Head of caudate nucleus (tissue), 42 donors: Measurements from ENCODE around the gene IL18RAP.

Experiments used
- DNase-seq, 42 donors: peaks; one replicate each; pipeline versions ENCODE4 v3.0.0 to v3.0.0-alpha.2; 2020 to 2021; ENCODE audit warnings: mixed read lengths in 7 of 42
- intact Hi-C: fragments of 100-400 bp; cut with DNase I; formaldehyde crosslinking; loops from one replicate; pipeline ENCODE4 v1.15.0; 2022

IL18RAP gene, protein sequence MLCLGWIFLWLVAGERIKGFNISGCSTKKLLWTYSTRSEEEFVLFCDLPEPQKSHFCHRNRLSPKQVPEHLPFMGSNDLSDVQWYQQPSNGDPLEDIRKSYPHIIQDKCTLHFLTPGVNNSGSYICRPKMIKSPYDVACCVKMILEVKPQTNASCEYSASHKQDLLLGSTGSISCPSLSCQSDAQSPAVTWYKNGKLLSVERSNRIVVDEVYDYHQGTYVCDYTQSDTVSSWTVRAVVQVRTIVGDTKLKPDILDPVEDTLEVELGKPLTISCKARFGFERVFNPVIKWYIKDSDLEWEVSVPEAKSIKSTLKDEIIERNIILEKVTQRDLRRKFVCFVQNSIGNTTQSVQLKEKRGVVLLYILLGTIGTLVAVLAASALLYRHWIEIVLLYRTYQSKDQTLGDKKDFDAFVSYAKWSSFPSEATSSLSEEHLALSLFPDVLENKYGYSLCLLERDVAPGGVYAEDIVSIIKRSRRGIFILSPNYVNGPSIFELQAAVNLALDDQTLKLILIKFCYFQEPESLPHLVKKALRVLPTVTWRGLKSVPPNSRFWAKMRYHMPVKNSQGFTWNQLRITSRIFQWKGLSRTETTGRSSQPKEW

DNA sequence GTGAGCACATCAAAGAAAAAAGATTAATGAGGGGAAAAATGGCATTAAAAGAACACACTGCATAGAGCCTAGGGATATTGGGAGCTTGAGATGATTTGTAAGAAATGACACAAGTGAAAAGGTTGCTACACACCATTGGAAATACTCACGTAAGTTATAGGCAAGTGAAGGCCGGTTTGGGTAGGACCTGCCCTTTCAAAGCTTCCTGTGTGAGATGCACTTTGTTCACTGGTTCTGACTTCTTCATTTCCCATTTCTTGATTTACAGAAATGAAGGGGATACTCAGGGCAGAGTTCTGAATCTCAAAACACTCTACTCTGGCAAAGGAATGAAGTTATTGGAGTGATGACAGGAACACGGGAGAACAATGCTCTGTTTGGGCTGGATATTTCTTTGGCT lies at the start of gene IL18RAP:
TSS of gene IL18RAP (plus strand) at position 251 of the 400 bp plus-strand sequence. CDS start at position 369, 118 bp downstream.
- intact Hi-C loops = no loop called here

DNA sequence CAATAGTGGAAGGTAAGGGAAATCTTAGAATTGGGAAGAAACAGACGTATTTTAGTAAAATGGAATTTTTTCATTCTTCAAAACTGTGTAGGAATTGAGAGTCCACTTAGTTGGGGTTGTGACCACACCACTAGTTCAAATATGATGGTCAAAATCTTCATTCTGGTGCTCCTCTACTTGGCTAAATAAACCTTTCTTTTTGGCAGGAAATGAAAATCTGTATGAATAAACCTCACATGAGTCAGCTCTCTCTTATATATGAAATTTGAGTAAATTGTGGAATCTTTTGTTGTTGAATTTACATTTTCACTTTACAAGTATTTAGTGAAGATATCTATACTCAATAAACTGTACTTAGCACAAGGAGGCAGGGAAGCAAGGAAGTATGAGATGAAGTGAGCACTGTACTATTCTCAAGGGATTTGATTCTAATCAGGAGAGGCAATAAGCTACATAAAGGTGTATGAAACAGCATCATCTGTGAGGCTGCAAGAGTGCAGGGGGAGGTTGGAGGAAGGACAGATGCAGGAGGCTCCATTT lies 46.8 kb upstream of the IL18RAP start:
- intact Hi-C loops = no loop called here

More for the DNA sequence above, at the start of gene IL18RAP:
- no peak for DNase-seq

DNA sequence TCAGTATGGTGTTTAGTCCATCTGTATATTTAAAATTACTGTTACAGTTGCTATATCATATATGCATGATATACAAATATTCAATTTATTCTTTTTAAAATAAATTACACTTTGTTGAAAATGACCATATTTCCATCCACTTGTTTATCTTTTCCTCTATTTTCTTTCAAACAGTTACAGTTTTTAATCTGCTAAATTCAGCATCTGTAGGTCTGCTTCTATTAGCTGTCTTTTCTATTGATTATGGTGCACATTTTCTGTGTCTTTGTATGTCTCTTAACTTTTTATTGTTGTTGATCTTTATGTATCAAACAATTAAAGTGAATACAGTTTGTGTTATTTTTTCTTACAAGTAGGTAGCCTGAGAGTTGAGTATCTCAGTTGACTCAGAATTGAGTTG lies 39.2 kb upstream of the IL18RAP start:
- intact Hi-C loops = no loop called here

More for the DNA sequence above, 46.8 kb upstream of the IL18RAP start:
- no peak for DNase-seq

GRCh38 chr2:102385522-102385921 lies 37.4 kb upstream of the IL18RAP start:
- no peak for DNase-seq
- intact Hi-C loops = no loop called here

More for the DNA sequence above, 39.2 kb upstream of the IL18RAP start:
- no peak for DNase-seq

DNA sequence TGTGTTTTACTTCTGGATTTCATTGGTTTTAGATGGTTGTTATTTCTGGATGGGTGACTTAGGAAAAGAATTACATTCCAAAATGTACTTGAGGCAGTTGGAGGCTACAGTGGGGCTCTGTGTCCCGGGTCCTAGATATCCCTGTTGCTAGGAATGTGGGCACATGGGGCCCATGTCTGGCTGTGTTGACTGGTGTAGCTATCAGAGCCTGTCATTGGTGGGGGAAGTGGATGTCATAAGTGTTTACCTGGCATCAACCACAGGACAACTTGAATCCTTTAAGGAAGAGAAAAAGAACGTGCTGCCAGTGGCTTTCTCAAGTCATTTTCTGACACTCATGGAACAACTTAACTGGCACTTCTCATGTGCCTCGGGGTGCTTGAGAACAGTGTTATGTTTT lies 37.0 kb upstream of the IL18RAP start:
- intact Hi-C loops = no loop called here

DNA sequence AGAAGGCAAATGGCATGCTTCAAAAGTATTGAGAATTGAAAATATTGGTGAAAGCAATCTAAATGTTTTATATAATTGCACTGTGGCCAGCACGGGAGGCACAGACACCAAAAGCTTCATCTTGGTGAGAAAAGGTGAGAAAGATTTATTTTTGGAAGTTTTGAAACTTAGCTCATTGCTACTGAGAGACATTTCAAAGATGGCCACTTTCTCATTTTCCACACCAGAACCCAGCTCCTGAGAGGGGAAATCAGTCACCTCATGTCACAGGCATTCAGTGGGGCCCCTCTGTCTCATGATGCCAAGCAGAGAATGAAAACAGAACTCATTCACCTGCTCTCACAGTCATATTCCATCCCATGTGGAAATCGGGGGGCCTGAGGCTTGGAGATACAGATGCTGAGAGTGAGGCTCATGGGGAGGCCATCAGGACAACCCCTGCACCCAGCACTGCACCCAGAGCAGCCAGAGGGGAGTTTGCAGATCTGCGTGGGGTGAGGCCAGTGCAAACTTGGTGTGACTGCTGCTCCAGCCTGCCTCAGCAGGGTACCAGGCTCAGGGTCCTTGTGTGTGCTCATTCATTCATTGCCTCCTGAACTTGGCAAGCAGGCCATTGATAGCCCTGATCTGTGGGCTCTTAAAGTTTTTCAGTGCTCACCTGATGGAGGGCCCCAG lies 36.0 kb upstream of the IL18RAP start:
- DNase-seq = no peak

More for the DNA sequence above, 37.0 kb upstream of the IL18RAP start:
- DNase-seq = no peak

GRCh38 chr2:102387763-102388546 lies 35.0 kb upstream of the IL18RAP start:
- intact Hi-C loops = no loop called here
- DNase-seq = no peak

More for the DNA sequence above, 36.0 kb upstream of the IL18RAP start:
- intact Hi-C loops = no loop called here

DNA sequence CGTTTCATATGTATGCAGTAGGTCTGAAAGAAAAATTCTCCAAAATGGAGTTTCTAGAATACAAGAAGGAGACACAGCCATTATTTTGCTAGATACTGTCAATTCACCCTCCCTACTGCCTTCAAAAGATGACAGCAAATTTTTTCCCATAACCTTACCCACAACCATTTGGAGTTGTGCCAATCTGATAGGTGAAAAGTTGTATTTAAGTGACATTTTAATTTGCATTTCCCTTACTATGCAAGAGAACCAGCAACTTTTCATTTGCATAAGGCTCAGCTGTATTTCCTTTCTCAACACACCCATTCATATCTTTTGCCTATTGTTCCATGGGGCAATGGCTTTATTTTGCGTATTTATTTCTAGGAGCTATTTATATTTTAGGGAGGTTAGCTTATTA lies 31.4 kb upstream of the IL18RAP start:
- intact Hi-C loops = no loop called here
- no peak for DNase-seq

GRCh38 chr2:102392096-102392495 lies 30.9 kb upstream of the IL18RAP start:
- intact Hi-C loops = no loop called here
- no peak for DNase-seq

DNA sequence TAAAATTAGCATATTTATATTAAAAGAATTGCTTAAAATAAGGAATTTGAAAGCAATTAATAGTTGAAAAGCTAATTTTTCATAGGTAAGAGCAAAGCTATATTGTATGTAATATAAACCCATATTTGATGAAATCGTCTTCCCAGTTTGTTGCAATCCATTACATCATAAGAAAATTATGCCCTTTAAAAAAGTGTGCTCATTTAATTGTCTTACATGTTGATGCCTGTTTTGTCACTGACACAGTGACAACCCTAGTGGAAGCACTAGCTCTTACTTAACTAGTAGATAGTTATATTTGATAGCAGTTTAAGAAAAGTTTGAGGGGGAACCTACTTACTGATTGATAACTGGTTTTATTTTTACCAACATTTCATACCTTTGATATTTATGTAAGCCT lies 30.0 kb upstream of the IL18RAP start:
- no peak for DNase-seq
- intact Hi-C loops = no loop called here

DNA sequence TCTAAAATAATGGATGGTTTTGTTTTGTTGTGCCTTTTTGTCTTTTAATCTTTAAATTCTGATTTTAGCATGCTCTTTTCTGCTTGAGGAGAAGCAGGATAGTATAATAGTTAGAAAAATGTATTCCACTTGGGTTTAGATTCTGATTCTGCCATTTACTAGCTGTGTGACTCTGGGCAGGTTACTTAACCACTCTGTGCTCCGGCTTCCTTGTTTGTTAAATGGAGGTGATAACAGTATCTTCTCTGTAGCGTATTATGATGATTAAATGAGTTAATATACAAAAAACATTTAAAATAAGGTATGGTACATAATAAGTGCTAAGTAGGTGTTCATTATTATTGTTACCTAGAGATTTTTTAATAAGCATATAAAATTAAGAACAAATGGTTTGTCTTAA lies 26.9 kb upstream of the IL18RAP start:
- intact Hi-C loops = no loop called here
- no peak for DNase-seq

- no peak for DNase-seq
Measured at GRCh38 chr2:102397209-102397608, 25.8 kb upstream of the IL18RAP start.

DNA sequence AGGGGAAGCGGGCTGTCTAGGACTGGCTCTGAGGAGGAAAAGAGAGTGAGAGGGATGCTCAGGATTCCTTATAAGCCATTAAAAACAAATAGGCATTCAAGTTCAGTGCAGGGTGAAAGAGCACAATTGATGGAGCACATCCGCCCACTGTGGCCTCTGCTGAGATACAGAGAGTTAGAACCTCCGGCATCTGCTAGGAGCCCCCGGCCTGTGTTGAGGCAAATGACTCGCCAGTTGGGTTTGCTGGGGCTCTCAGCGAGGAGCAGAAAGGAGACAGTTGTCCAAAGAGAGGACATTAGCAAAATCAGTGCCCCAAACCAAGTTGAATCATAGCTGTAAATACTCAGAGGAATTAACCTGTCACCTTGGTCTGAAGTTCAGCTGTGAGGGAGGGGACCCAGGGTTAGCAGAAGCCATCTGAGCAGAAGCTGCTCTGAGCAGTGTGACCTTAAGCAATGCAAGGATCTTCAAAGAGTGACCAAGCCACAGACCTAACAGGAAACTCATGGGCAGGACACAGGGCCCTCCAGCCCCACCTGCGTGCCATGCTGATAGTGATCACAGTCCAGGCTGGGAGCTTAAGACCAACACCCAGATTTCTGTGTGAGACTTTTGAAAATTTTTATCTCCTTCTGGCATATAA lies 23.3 kb upstream of the IL18RAP start:
- no peak for DNase-seq
- intact Hi-C loops = no loop called here

More at GRCh38 chr2:102397209-102397608, 25.8 kb upstream of the IL18RAP start:
- intact Hi-C loops = no loop called here

- intact Hi-C loops = no loop called here
- no peak for DNase-seq
Measured at GRCh38 chr2:102401456-102401855, 21.5 kb upstream of the IL18RAP start.

- DNase-seq = no peak
- intact Hi-C loops = no loop called here
Measured at GRCh38 chr2:102401865-102402264, 21.1 kb upstream of the IL18RAP start.

- no peak for DNase-seq
- intact Hi-C loops = no loop called here
Measured at GRCh38 chr2:102410952-102411351, 12.0 kb upstream of the IL18RAP start.

GRCh38 chr2:102412199-102412598 lies 10.8 kb upstream of the IL18RAP start:
- DNase-seq = no peak
- intact Hi-C loops = no loop called here

GRCh38 chr2:102417946-102418345 lies 5.0 kb upstream of the IL18RAP start:
- intact Hi-C loops = no loop called here
- DNase-seq = no peak
